ENCODE data around the gene PARP9.

PARP9 gene

GRCh38 chr3:122488262-122488973 is 75.7 kb downstream of the PARP9 start:
- Histone ChIP-seq H3K4me3 (ENCODE audit: low read depth in 1 of 2, low read length in 2 of 2) (no peak overlapping the region), H3K36me3 (ENCODE audit: insufficient read depth, low read length) (peaks cover 42% of the 10 kb centered on the region), H2AFZ (ENCODE audit: low read depth, low read length) (no peak overlapping the region), H4K20me1 (ENCODE audit: insufficient read depth, low read length) (peaks cover 31% of the 10 kb centered on the region; the same call in 1 of the 2 replicates), H3K79me2 (ENCODE audit: insufficient read depth, low read length) (peaks cover 85% of the 10 kb centered on the region), H3K27ac (ENCODE audit: low read length) (no peak overlapping the region), H3K4me1 (ENCODE audit: insufficient read depth, low read length) (no peaks in the 10 kb centered on the region), H3K9ac (ENCODE audit: low read depth, low read length) (no peak overlapping the region), H3K4me2 (ENCODE audit: insufficient read depth, low read length) (no peak overlapping the region), H3K27me3 (ENCODE audit: insufficient read depth, low read length, poor library complexity) (no peaks in the 10 kb centered on the region), H3K9me3 (ENCODE audit: insufficient read depth, low read length, severe bottlenecking) (no peaks in the 10 kb centered on the region)
- DNase-seq (no peak), ATAC-seq (ENCODE audit: insufficient read depth, low read depth) (no peak)
- TF ChIP-seq CTCF (IDR thresholded peaks at IDR 0.05; ENCODE audit: borderline replicate concordance, extremely low read depth, low read length, poor library complexity, severe bottlenecking) (no peak), EZH2 (IDR thresholded peaks at IDR 0.05; ENCODE audit: borderline replicate concordance, low read depth, low read length, severe bottlenecking) (no peak)

GRCh38 chr3:122484985-122485384 is 79.1 kb downstream of the PARP9 start:
- Histone ChIP-seq H4K20me1 (ENCODE audit: insufficient read depth, low read length) (peaks cover 34% of the 10 kb centered on the region; the same call in 1 of the 2 replicates), H3K27me3 (ENCODE audit: insufficient read depth, low read length, poor library complexity) (no peaks in the 10 kb centered on the region), H3K79me2 (ENCODE audit: insufficient read depth, low read length) (peaks cover 90% of the 10 kb centered on the region), H3K9me3 (ENCODE audit: insufficient read depth, low read length, severe bottlenecking) (no peaks in the 10 kb centered on the region), H3K4me1 (ENCODE audit: insufficient read depth, low read length) (no peaks in the 10 kb centered on the region), H3K27ac (ENCODE audit: low read length) (no peak overlapping the region), H2AFZ (ENCODE audit: low read depth, low read length) (no peak overlapping the region), H3K36me3 (ENCODE audit: insufficient read depth, low read length) (peaks cover 22% of the 10 kb centered on the region), H3K4me3 (ENCODE audit: low read depth in 1 of 2, low read length in 2 of 2) (no peak overlapping the region), H3K4me2 (ENCODE audit: insufficient read depth, low read length) (no peak overlapping the region), H3K9ac (ENCODE audit: low read depth, low read length) (no peak overlapping the region)
- TF ChIP-seq CTCF (IDR thresholded peaks at IDR 0.05; ENCODE audit: borderline replicate concordance, extremely low read depth, low read length, poor library complexity, severe bottlenecking) (no peak), EZH2 (IDR thresholded peaks at IDR 0.05; ENCODE audit: borderline replicate concordance, low read depth, low read length, severe bottlenecking) (no peak)
- ATAC-seq (ENCODE audit: insufficient read depth, low read depth) (no peak), DNase-seq (no peak)

- Histone ChIP-seq H3K27ac (ENCODE audit: low read length) (no peak overlapping the region), H3K4me1 (ENCODE audit: insufficient read depth, low read length) (no peaks in the 10 kb centered on the region)
Measured at GRCh38 chr3:122481390-122481789, 82.7 kb downstream of the PARP9 start.

More at GRCh38 chr3:122481390-122481789, 82.7 kb downstream of the PARP9 start:
- peaks cover 8% of the 10 kb centered on the region for H3K36me3 ChIP-seq (ENCODE audit: insufficient read depth, low read length)
- no peak overlapping the region for H3K9ac ChIP-seq (ENCODE audit: low read depth, low read length)
- no peak overlapping the region for H3K4me2 ChIP-seq (ENCODE audit: insufficient read depth, low read length)
- H2AFZ ChIP-seq (ENCODE audit: low read depth, low read length): no peak overlapping the region
- TF ChIP-seq CTCF (IDR thresholded peaks at IDR 0.05; ENCODE audit: borderline replicate concordance, extremely low read depth, low read length, poor library complexity, severe bottlenecking): no peak
- no peak for TF ChIP-seq EZH2 (IDR thresholded peaks at IDR 0.05; ENCODE audit: borderline replicate concordance, low read depth, low read length, severe bottlenecking)
- no peak overlapping the region for H3K4me3 ChIP-seq (ENCODE audit: low read depth in 1 of 2, low read length in 2 of 2)
- peaks cover 32% of the 10 kb centered on the region; the same call in 1 of the 2 replicates for H4K20me1 ChIP-seq (ENCODE audit: insufficient read depth, low read length)
- no peaks in the 10 kb centered on the region for H3K27me3 ChIP-seq (ENCODE audit: insufficient read depth, low read length, poor library complexity)
- no peaks in the 10 kb centered on the region for H3K9me3 ChIP-seq (ENCODE audit: insufficient read depth, low read length, severe bottlenecking)
- peaks cover 96% of the 10 kb centered on the region for H3K79me2 ChIP-seq (ENCODE audit: insufficient read depth, low read length)
- ATAC-seq (ENCODE audit: insufficient read depth, low read depth) (no peak), DNase-seq (no peak)

Data from DND-41 (cell line).